Thyroid gland (tissue), 4 donors: ENCODE results near the gene DNAH9.

Experiments
- CTCF ChIP-seq, 6 experiments: fragments of 200-600 bp in 3 of 6; fragments of 450-650 bp in 3 of 6; sonication (generic) in 3 of 6; IDR thresholded peaks; one replicate each; pipeline ENCODE4 v1.5.1; 2016 to 2019; ENCODE audit warnings: antibody characterized with exemption in 6 of 6, mild to moderate bottlenecking in 2 of 6, inconsistent platforms in 1 of 6, moderate library complexity in 1 of 6
- POLR2A ChIP-seq, 2 donors: fragments of 450-650 bp; IDR thresholded peaks; one replicate each; pipeline ENCODE4 v1.6.1; 2017; ENCODE audit warnings: antibody characterized with exemption in 2 of 2, mild to moderate bottlenecking in 2 of 2, moderate library complexity in 1 of 2

GRCh38 chr17:11943759-11944347, 345.6 kb downstream of the DNAH9 start:
- no peak for TF ChIP-seq CTCF (IDR thresholded peaks at IDR 0.05)
- TF ChIP-seq POLR2A (IDR thresholded peaks at IDR 0.05) = no peak
